ENCODE data around the gene TCAF2.
"Not testable (repeated sequence)": the region's sequence is repeated elsewhere in the genome, so short reads cannot be mapped to it uniquely, and the experiment has no call there.

DNA sequence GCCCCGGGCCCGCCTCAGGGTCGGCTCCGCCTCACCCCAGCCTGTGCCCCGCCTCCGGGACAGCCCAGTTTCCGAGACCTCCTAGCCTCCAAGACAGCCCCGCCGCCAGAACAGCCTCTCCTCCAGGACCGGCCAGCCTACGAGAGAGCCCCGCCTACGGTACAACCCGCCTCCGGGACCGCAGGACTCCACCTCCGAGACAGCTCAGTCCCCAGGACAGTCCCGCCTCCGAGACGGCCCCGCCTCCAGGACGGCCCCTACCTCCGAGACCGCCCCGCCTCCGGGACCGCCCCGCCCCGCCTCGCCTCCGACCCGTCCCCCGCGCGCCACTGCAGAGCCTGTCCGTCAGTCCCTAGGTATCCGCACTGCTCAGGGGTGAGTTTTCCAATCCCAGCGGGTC is at the start of gene TCAF2:
- not testable (repeated sequence) for TF ChIP-seq TAF1, SIN3A (IDR thresholded peaks at IDR 0.05; ENCODE audit: borderline replicate concordance, insufficient read depth, low read length)
- TF ChIP-seq, protein P1, sequence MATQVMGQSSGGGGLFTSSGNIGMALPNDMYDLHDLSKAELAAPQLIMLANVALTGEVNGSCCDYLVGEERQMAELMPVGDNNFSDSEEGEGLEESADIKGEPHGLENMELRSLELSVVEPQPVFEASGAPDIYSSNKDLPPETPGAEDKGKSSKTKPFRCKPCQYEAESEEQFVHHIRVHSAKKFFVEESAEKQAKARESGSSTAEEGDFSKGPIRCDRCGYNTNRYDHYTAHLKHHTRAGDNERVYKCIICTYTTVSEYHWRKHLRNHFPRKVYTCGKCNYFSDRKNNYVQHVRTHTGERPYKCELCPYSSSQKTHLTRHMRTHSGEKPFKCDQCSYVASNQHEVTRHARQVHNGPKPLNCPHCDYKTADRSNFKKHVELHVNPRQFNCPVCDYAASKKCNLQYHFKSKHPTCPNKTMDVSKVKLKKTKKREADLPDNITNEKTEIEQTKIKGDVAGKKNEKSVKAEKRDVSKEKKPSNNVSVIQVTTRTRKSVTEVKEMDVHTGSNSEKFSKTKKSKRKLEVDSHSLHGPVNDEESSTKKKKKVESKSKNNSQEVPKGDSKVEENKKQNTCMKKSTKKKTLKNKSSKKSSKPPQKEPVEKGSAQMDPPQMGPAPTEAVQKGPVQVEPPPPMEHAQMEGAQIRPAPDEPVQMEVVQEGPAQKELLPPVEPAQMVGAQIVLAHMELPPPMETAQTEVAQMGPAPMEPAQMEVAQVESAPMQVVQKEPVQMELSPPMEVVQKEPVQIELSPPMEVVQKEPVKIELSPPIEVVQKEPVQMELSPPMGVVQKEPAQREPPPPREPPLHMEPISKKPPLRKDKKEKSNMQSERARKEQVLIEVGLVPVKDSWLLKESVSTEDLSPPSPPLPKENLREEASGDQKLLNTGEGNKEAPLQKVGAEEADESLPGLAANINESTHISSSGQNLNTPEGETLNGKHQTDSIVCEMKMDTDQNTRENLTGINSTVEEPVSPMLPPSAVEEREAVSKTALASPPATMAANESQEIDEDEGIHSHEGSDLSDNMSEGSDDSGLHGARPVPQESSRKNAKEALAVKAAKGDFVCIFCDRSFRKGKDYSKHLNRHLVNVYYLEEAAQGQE (IDR thresholded peaks at IDR 0.05; ENCODE audit: insufficient read depth in 1 of 2, low read depth in 2 of 2, low read length in 2 of 2): not testable (repeated sequence)

All from PFSK-1 (cell line).